GM23338 (cell line): Measurements from ENCODE around the gene CACNG7. TPM values are rescaled to one million over a fixed set of nuclear protein-coding genes. Genes with fewer than 3 reads are reported as not detected.

Experiments used
- ATAC-seq: fragments of 200-7000 bp; cut with Tn5 transposase; 3 replicates; pipeline ENCODE4 v1.9.1; 2020
- DNase-seq: peaks from one replicate; pipeline ENCODE4 v3.0.0-alpha.2; 2015; ENCODE audit warnings: low spot score
- H2AFZ ChIP-seq: fragments of 200-600 bp; sonication (generic); 2 replicates; pipeline ENCODE4 v1.8.0; 2016; ENCODE audit warnings: antibody characterized with exemption, mild to moderate bottlenecking, moderate library complexity
- H3F3A ChIP-seq: fragments of 200-600 bp; sonication (generic); replicated peaks from 2 replicates; pipeline ENCODE4 v1.8.0; 2017; ENCODE audit warnings: antibody characterized with exemption, mixed run types, low read depth
- H3K27ac ChIP-seq: fragments of 200-600 bp; sonication (generic); 2 replicates; pipeline ENCODE4 v1.6.1; 2016; ENCODE audit warnings: low read depth
- H3K27me3 ChIP-seq: fragments of 200-600 bp; sonication (generic); 2 replicates; pipeline ENCODE4 v1.8.0; 2016; ENCODE audit warnings: mild to moderate bottlenecking, mixed run types, moderate library complexity; ENCODE audit not compliant: insufficient read depth
- H3K36me3 ChIP-seq: fragments of 200-600 bp; sonication (generic); 2 replicates; pipeline ENCODE4 v1.8.0; 2016; ENCODE audit warnings: mild to moderate bottlenecking; ENCODE audit not compliant: insufficient read depth
- H3K4me1 ChIP-seq: fragments of 200-600 bp; sonication (generic); 2 replicates; pipeline ENCODE4 v1.8.0; 2016; ENCODE audit warnings: mild to moderate bottlenecking, moderate library complexity; ENCODE audit not compliant: insufficient read depth
- H3K4me2 ChIP-seq: fragments of 200-600 bp; sonication (generic); 2 replicates; pipeline ENCODE4 v1.7.1; 2017; ENCODE audit warnings: mixed run types
- H3K4me3 ChIP-seq: fragments of 200-600 bp; sonication (generic); 2 replicates; pipeline ENCODE4 v1.6.1; 2016; ENCODE audit warnings: mixed run types
- H3K79me2 ChIP-seq: fragments of 200-600 bp; sonication (generic); replicated peaks from 2 replicates; pipeline ENCODE4 v1.8.0; 2017; ENCODE audit warnings: mild to moderate bottlenecking; ENCODE audit not compliant: insufficient read depth
- H3K9me2 ChIP-seq: fragments of 200-600 bp; sonication (generic); 2 replicates; pipeline ENCODE4 v1.8.0; 2017; ENCODE audit not compliant: insufficient read depth
- H4K20me1 ChIP-seq: fragments of 200-600 bp; sonication (generic); replicated peaks from 2 replicates; pipeline ENCODE4 v1.8.0; 2017; ENCODE audit warnings: mild to moderate bottlenecking; ENCODE audit not compliant: insufficient read depth
- H3K27ac Mint-ChIP-seq: 2 replicates; pipeline ENCODE4 v1.8.0; 2020; ENCODE audit warnings: inconsistent platforms, mild to moderate bottlenecking, moderate library complexity, mixed read lengths
- H3K27me3 Mint-ChIP-seq: 3 replicates; pipeline ENCODE4 v1.8.0; 2022; ENCODE audit warnings: low read depth, mild to moderate bottlenecking, moderate library complexity, mixed read lengths, inconsistent platforms; ENCODE audit not compliant: insufficient read depth, poor library complexity
- H3K36me3 Mint-ChIP-seq: 3 replicates; pipeline ENCODE4 v1.8.0; 2021; ENCODE audit warnings: low read depth, mild to moderate bottlenecking, inconsistent platforms, moderate library complexity, mixed read lengths
- H3K4me1 Mint-ChIP-seq: 3 replicates; pipeline ENCODE4 v1.8.0; 2020; ENCODE audit warnings: mild to moderate bottlenecking, inconsistent platforms, mixed read lengths
- H3K4me3 Mint-ChIP-seq: 3 replicates; pipeline ENCODE4 v1.8.0; 2021; ENCODE audit warnings: moderate library complexity, mild to moderate bottlenecking, inconsistent platforms, mixed read lengths
- H3K9me3 Mint-ChIP-seq: 3 replicates; pipeline ENCODE4 v1.8.0; 2020; ENCODE audit warnings: moderate library complexity, mild to moderate bottlenecking, inconsistent platforms, mixed read lengths
- NANOG ChIP-seq: IDR thresholded peaks from 2 replicates; pipeline ENCODE4 v1.6.1; 2016; ENCODE audit warnings: antibody characterized with exemption, borderline replicate concordance
- POLR2AphosphoS5 ChIP-seq: IDR thresholded peaks from 2 replicates; pipeline ENCODE4 v1.6.1; 2016; ENCODE audit warnings: antibody characterized with exemption, low read depth
- STAT1 ChIP-seq: IDR thresholded peaks from one replicate; pipeline ENCODE4 v1.6.1; 2016; ENCODE audit warnings: antibody characterized with exemption; ENCODE audit not compliant: unreplicated experiment
- ZNF331 ChIP-seq: fragments of 250-450 bp; sonication (Bioruptor Pico); IDR thresholded peaks from 2 replicates; pipeline ENCODE4 v1.5.0; 2020; ENCODE audit warnings: low read depth, mild to moderate bottlenecking, moderate library complexity
- polyA plus RNA-seq: library from polyadenylated mRNA; unstranded; fragments of >200 nt; fragmentation: Nextera tagmentation; extraction: Ambion mirVana; gene quantifications from 2 replicates; pipeline ENCODE4 v1.2.1, GENCODE V29; 2016
- total RNA-seq: library from RNA; depleted of rRNA; stranded (reverse); fragments of >200 nt; shearing (Covaris generic); gene quantifications from 2 replicates; pipeline ENCODE4 v1.2.3, GENCODE V29; 2014
- TF ChIP-seq, protein P1 (sequence below), 2 experiments: fragments of 200-600 bp in 1 of 2; sonication (generic) in 1 of 2; conservative IDR thresholded peaks; 2 replicates each; pipeline versions ENCODE4 v1.5.1 to v1.6.1; 2016 to 2017; ENCODE audit warnings: antibody characterized with exemption in 2 of 2, low read depth in 2 of 2, mild to moderate bottlenecking in 2 of 2, moderate library complexity in 1 of 2
- TF ChIP-seq, protein P2 (sequence below): fragments of 250-450 bp; sonication (Bioruptor Pico); IDR thresholded peaks from 2 replicates; pipeline ENCODE4 v1.5.0; 2020; ENCODE audit warnings: mild to moderate bottlenecking, moderate library complexity
- TF ChIP-seq, protein P3 (sequence below): IDR thresholded peaks from 2 replicates; pipeline ENCODE4 v1.6.1; 2016; ENCODE audit warnings: antibody characterized with exemption

CACNG7 gene
- total and polyA plus RNA-seq, 2 experiments from 2014 or later = 9.8 to 15.6 TPM

DNA sequence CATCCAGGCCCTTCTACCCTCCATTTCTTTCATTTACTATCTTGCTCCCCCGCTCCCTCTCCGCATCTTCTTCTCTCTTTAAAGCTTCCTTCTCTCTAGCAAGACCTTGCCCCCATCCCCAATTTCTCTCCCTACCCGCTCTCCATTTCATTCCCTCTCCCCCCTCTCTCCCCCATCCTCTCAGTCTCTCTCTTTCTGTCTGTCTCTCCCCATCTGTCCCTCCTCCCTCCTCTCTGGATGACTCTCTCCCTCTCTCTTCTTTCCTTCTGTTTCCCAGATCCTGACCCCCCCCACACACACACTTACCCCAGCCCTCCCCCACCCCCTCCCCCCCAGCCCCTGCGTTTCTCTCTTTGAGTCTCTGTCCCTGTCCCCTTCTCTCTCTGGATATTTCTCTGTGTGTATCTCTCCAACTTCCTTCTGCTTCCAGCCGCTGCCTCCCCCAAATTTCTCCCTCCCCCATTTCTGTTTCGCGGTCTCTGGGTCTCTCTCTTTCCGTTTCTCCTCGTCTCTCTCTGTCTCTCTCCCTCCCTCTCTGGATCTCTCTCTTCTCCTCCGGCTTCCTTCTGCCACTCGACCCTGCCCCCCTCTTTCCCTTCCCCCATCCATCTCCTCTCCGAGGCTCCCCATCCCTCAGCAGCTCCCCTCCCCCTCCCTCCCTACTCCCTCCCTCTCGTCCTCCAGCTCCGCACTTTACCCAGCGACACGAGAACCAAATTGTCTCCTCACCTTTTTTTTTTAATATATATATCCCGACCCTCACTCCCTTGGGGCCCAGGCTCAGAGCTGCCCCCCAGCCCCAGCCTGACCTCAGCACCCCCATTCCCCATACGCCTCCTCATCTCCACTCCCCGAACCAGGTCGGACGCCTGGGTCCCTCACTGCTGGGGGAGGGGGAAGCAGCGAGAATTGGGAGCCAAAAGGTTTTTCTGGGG is 50.0 kb downstream of the CACNG7 start:
- Histone ChIP-seq H3K79me2 (peaks cover 27% of the 10 kb centered on the region), H3K4me3 (peak overlapping the region; percentile 98), H3K27me3 (no peaks in the 10 kb centered on the region; the same call in 1 of the 2 replicates), H3K27ac (peak overlapping the region; percentile 96), H3K4me2 (peak overlapping the region; percentile 100), H3K4me1 (peaks cover 45% of the 10 kb centered on the region), H3K9me2 (no peaks in the 10 kb centered on the region), H4K20me1 (peaks cover 2% of the 10 kb centered on the region; the same call in 1 of the 2 replicates), H2AFZ (no peak overlapping the region), H3K36me3 (no peaks in the 10 kb centered on the region), H3F3A (peaks cover 17% of the 10 kb centered on the region; the same call in 1 of the 2 replicates)
- H3K9me3 Mint-ChIP-seq = no peaks in the 10 kb centered on the region; the same call in 2 of the 3 replicates
- H3K4me3 Mint-ChIP-seq = peak overlapping the region; percentile 84
- TF ChIP-seq POLR2AphosphoS5 = peak; percentile 41; the same call in 1 of the 2 replicates
- TF ChIP-seq, protein P1, sequence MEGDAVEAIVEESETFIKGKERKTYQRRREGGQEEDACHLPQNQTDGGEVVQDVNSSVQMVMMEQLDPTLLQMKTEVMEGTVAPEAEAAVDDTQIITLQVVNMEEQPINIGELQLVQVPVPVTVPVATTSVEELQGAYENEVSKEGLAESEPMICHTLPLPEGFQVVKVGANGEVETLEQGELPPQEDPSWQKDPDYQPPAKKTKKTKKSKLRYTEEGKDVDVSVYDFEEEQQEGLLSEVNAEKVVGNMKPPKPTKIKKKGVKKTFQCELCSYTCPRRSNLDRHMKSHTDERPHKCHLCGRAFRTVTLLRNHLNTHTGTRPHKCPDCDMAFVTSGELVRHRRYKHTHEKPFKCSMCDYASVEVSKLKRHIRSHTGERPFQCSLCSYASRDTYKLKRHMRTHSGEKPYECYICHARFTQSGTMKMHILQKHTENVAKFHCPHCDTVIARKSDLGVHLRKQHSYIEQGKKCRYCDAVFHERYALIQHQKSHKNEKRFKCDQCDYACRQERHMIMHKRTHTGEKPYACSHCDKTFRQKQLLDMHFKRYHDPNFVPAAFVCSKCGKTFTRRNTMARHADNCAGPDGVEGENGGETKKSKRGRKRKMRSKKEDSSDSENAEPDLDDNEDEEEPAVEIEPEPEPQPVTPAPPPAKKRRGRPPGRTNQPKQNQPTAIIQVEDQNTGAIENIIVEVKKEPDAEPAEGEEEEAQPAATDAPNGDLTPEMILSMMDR (conservative IDR thresholded peaks at IDR 0.05; ENCODE audit: low read depth in 2 of 2) = no peak
- ATAC-seq (peak; percentile 12), DNase-seq (peak; percentile 94)
- peak overlapping the region; percentile 92 for H3K27ac Mint-ChIP-seq
- peaks cover 48% of the 10 kb centered on the region for H3K4me1 Mint-ChIP-seq
- peaks cover 32% of the 10 kb centered on the region for H3K27me3 Mint-ChIP-seq
- H3K36me3 Mint-ChIP-seq = peaks cover 7% of the 10 kb centered on the region

DNA sequence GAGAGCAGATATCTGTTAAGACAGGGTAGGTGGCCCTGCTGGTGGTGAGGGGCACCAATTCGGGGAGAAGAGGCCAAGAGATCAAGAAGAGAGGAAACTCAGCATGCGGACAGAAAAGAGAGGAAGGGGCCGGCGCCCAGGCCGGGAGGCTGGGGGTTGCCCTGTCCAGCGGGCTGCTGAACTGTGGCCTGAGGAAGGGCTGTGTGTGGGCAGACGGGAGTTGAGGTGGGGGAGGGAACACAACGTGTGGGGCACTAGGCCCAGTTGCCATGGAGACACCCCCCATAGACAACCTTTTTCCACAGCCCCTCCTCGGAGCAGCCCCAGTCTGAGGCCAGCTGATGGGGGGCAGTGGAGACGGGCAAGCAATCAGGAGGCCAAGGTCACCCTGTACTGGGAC is 51.1 kb downstream of the CACNG7 start:
- Histone ChIP-seq H3K27me3 (no peaks in the 10 kb centered on the region; the same call in 1 of the 2 replicates), H3K36me3 (no peaks in the 10 kb centered on the region), H2AFZ (no peak overlapping the region), H3F3A (peaks cover 13% of the 10 kb centered on the region; the same call in 1 of the 2 replicates), H3K4me2 (peak overlapping the region; percentile 100), H4K20me1 (peaks cover 10% of the 10 kb centered on the region), H3K4me3 (peak overlapping the region; percentile 98), H3K9me2 (no peaks in the 10 kb centered on the region), H3K79me2 (peaks cover 38% of the 10 kb centered on the region), H3K4me1 (peaks cover 43% of the 10 kb centered on the region), H3K27ac (peak overlapping the region; percentile 92)
- peak overlapping the region; percentile 84 for H3K4me3 Mint-ChIP-seq
- DNase-seq (peak; percentile 59), ATAC-seq (peak; percentile 15)
- peaks cover 32% of the 10 kb centered on the region for H3K27me3 Mint-ChIP-seq
- H3K36me3 Mint-ChIP-seq = peaks cover 18% of the 10 kb centered on the region
- H3K27ac Mint-ChIP-seq = peak overlapping the region; percentile 87
- no peaks in the 10 kb centered on the region; the same call in 2 of the 3 replicates for H3K9me3 Mint-ChIP-seq
- peaks cover 55% of the 10 kb centered on the region for H3K4me1 Mint-ChIP-seq
- TF ChIP-seq, protein P2, sequence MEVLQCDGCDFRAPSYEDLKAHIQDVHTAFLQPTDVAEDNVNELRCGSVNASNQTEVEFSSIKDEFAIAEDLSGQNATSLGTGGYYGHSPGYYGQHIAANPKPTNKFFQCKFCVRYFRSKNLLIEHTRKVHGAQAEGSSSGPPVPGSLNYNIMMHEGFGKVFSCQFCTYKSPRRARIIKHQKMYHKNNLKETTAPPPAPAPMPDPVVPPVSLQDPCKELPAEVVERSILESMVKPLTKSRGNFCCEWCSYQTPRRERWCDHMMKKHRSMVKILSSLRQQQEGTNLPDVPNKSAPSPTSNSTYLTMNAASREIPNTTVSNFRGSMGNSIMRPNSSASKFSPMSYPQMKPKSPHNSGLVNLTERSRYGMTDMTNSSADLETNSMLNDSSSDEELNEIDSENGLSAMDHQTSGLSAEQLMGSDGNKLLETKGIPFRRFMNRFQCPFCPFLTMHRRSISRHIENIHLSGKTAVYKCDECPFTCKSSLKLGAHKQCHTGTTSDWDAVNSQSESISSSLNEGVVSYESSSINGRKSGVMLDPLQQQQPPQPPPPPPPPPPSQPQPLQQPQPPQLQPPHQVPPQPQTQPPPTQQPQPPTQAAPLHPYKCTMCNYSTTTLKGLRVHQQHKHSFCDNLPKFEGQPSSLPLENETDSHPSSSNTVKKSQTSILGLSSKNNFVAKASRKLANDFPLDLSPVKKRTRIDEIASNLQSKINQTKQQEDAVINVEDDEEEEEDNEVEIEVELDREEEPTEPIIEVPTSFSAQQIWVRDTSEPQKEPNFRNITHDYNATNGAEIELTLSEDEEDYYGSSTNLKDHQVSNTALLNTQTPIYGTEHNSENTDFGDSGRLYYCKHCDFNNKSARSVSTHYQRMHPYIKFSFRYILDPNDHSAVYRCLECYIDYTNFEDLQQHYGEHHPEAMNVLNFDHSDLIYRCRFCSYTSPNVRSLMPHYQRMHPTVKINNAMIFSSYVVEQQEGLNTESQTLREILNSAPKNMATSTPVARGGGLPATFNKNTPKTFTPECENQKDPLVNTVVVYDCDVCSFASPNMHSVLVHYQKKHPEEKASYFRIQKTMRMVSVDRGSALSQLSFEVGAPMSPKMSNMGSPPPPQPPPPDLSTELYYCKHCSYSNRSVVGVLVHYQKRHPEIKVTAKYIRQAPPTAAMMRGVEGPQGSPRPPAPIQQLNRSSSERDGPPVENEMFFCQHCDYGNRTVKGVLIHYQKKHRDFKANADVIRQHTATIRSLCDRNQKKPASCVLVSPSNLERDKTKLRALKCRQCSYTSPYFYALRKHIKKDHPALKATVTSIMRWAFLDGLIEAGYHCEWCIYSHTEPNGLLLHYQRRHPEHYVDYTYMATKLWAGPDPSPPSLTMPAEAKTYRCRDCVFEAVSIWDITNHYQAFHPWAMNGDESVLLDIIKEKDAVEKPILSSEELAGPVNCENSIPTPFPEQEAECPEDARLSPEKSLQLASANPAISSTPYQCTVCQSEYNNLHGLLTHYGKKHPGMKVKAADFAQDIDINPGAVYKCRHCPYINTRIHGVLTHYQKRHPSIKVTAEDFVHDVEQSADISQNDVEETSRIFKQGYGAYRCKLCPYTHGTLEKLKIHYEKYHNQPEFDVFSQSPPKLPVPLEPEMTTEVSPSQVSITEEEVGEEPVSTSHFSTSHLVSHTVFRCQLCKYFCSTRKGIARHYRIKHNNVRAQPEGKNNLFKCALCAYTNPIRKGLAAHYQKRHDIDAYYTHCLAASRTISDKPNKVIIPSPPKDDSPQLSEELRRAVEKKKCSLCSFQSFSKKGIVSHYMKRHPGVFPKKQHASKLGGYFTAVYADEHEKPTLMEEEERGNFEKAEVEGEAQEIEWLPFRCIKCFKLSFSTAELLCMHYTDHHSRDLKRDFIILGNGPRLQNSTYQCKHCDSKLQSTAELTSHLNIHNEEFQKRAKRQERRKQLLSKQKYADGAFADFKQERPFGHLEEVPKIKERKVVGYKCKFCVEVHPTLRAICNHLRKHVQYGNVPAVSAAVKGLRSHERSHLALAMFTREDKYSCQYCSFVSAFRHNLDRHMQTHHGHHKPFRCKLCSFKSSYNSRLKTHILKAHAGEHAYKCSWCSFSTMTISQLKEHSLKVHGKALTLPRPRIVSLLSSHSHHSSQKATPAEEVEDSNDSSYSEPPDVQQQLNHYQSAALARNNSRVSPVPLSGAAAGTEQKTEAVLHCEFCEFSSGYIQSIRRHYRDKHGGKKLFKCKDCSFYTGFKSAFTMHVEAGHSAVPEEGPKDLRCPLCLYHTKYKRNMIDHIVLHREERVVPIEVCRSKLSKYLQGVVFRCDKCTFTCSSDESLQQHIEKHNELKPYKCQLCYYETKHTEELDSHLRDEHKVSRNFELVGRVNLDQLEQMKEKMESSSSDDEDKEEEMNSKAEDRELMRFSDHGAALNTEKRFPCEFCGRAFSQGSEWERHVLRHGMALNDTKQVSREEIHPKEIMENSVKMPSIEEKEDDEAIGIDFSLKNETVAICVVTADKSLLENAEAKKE (CRISPR knock-in tag) = no peak
- TF ChIP-seq NANOG (no peak), POLR2AphosphoS5 (no peak; the same call in 1 of the 2 replicates), ZNF331 (no peak), STAT1 (no peak)
- TF ChIP-seq, protein P1 (conservative IDR thresholded peaks at IDR 0.05; ENCODE audit: low read depth in 2 of 2) = no peak
- TF ChIP-seq, protein P3, sequence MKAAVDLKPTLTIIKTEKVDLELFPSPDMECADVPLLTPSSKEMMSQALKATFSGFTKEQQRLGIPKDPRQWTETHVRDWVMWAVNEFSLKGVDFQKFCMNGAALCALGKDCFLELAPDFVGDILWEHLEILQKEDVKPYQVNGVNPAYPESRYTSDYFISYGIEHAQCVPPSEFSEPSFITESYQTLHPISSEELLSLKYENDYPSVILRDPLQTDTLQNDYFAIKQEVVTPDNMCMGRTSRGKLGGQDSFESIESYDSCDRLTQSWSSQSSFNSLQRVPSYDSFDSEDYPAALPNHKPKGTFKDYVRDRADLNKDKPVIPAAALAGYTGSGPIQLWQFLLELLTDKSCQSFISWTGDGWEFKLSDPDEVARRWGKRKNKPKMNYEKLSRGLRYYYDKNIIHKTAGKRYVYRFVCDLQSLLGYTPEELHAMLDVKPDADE = no peak
